Measurements from ENCODE around the gene MGAT4B. TPM values are rescaled to one million over a fixed set of nuclear protein-coding genes. Genes with fewer than 3 reads are reported as not detected.
A peak's percentile ranks its signal among the peaks of the same experiment; 100 is the strongest.

Gene MGAT4B
- total RNA-seq, 2 experiments from 2014 or later = 57.7 to 59.9 TPM

DNA sequence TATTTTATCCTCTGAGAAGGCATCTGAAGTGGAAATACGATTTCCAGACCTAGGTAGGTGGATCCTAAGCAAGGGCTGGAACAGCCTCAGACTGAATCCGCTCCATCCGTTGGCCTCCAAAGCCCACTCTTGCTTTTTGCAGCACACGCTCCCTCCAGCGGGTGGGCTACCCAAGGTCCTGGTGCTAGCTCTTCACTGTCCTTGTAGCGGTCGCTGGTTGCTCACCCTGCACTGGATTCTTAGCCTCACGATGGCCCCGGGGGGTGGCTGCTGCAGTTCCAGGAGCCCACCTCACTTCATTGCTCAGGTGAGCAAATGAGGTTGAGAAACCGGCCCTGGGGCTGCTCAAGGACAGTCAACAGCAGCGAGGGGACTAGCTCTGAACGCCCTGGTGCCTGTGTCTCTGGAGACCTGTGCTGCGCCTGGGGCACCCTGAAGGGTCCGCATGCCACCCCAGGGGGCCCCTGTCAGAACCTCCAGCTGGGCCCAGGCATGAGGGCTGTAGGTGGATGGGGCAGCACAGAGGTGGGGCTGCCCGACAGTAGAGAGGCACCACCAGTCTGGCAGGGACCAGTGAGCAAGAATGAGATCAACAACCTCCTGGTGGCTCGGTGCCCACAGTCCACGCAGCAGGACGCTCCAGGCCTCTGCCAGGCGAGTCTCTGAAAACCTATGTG lies 4.3 kb downstream of the MGAT4B start:
- Mint-ChIP-seq H3K27ac (no peak overlapping the region), H3K4me3 (no peak overlapping the region), H3K4me1 (ENCODE audit: low read depth) (peaks cover 35% of the 10 kb centered on the region), H3K9me3 (no peaks in the 10 kb centered on the region), H3K27me3 (ENCODE audit: low read depth) (no peaks in the 10 kb centered on the region), H3K36me3 (ENCODE audit: low read depth) (peaks cover 6% of the 10 kb centered on the region)
- CTCF ChIA-PET = interaction anchor here (0.5 to 2.2 kb wide), 26 partner anchors 9 to 290 kb away, joined by 3 to 11 read pairs (median 5); partner anchors contain the start of genes LTC4S and SQSTM1
- intact Hi-C loops (cut with micrococcal nuclease) = loop anchor here (1.0 to 2.0 kb wide), 3 partner anchors 34 to 288 kb away; no protein-coding TSS in a partner anchor
- DNase-seq = no peak

- peaks cover 6% of the 10 kb centered on the region for H3K36me3 Mint-ChIP-seq (ENCODE audit: low read depth)
- no peaks in the 10 kb centered on the region for H3K27me3 Mint-ChIP-seq (ENCODE audit: low read depth)
- no peak overlapping the region for H3K27ac Mint-ChIP-seq
- intact Hi-C loops (cut with micrococcal nuclease) = loop anchor here (1.0 to 2.0 kb wide), 3 partner anchors 35 to 289 kb away; no protein-coding TSS in a partner anchor
- peaks cover 38% of the 10 kb centered on the region for H3K4me1 Mint-ChIP-seq (ENCODE audit: low read depth)
- CTCF ChIA-PET = interaction anchor here (0.7 to 2.2 kb wide), 25 partner anchors 9 to 290 kb away, joined by 3 to 11 read pairs (median 5); partner anchors contain the start of genes LTC4S and SQSTM1
- peak; percentile 92 for DNase-seq
- H3K9me3 Mint-ChIP-seq = no peaks in the 10 kb centered on the region
- H3K4me3 Mint-ChIP-seq = no peak overlapping the region
These were observed 5.1 kb downstream of the MGAT4B start for GRCh38 chr5:179801304-179802206.

GRCh38 chr5:179800696-179801201 lies 5.9 kb downstream of the MGAT4B start:
- H3K4me3 Mint-ChIP-seq = no peak overlapping the region
- H3K4me1 Mint-ChIP-seq (ENCODE audit: low read depth) = peaks cover 38% of the 10 kb centered on the region
- no peak for DNase-seq
- CTCF ChIA-PET = interaction anchor here (1.7 to 2.2 kb wide), 3 partner anchors 8 to 20 kb away, joined by 5 to 11 read pairs (median 7); partner anchors contain the start of genes LTC4S and SQSTM1
- H3K9me3 Mint-ChIP-seq = no peaks in the 10 kb centered on the region
- H3K27ac Mint-ChIP-seq = no peak overlapping the region
- H3K36me3 Mint-ChIP-seq (ENCODE audit: low read depth) = peaks cover 6% of the 10 kb centered on the region
- no peaks in the 10 kb centered on the region for H3K27me3 Mint-ChIP-seq (ENCODE audit: low read depth)
- intact Hi-C loops (cut with micrococcal nuclease) = no loop called here

- DNase-seq = no peak
- CTCF ChIA-PET = no interaction called here
- Mint-ChIP-seq H3K4me1 (ENCODE audit: low read depth) (peaks cover 35% of the 10 kb centered on the region), H3K4me3 (no peak overlapping the region), H3K36me3 (ENCODE audit: low read depth) (peaks cover 6% of the 10 kb centered on the region), H3K9me3 (no peaks in the 10 kb centered on the region), H3K27ac (no peak overlapping the region), H3K27me3 (ENCODE audit: low read depth) (no peaks in the 10 kb centered on the region)
- intact Hi-C loops (cut with micrococcal nuclease) = no loop called here
These were observed 6.5 kb downstream of the MGAT4B start for GRCh38 chr5:179800071-179800695.

DNA sequence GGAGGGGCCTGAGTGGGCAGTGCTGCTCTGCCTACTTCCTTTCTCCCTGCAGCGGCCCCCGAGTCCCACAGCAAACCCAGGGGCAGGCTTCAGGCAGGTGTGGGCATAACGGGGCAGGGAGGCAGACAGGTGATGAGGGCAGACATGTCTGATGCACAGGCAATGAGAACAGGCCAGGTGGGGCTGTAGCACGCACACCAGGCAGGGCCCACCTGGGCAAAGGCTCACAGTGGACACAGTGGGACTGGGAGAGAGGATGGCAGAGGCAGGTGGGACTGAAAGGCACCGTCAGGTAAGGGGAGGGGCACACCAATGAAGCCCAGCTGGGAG lies 7.1 kb downstream of the MGAT4B start:
- Mint-ChIP-seq H3K4me3 (no peak overlapping the region), H3K36me3 (ENCODE audit: low read depth) (peaks cover 6% of the 10 kb centered on the region), H3K27me3 (ENCODE audit: low read depth) (no peaks in the 10 kb centered on the region), H3K4me1 (ENCODE audit: low read depth) (peaks cover 33% of the 10 kb centered on the region), H3K27ac (no peak overlapping the region), H3K9me3 (no peaks in the 10 kb centered on the region)
- CTCF ChIA-PET = no interaction called here
- no peak for DNase-seq
- intact Hi-C loops (cut with micrococcal nuclease) = no loop called here

GRCh38 chr5:179798771-179799643 lies 7.7 kb downstream of the MGAT4B start:
- CTCF ChIA-PET = no interaction called here
- intact Hi-C loops (cut with micrococcal nuclease) = no loop called here
- Mint-ChIP-seq H3K4me3 (no peak overlapping the region), H3K9me3 (no peaks in the 10 kb centered on the region), H3K27me3 (ENCODE audit: low read depth) (no peaks in the 10 kb centered on the region), H3K27ac (no peak overlapping the region), H3K36me3 (ENCODE audit: low read depth) (peaks cover 6% of the 10 kb centered on the region), H3K4me1 (ENCODE audit: low read depth) (peaks cover 33% of the 10 kb centered on the region)
- no peak for DNase-seq

DNA sequence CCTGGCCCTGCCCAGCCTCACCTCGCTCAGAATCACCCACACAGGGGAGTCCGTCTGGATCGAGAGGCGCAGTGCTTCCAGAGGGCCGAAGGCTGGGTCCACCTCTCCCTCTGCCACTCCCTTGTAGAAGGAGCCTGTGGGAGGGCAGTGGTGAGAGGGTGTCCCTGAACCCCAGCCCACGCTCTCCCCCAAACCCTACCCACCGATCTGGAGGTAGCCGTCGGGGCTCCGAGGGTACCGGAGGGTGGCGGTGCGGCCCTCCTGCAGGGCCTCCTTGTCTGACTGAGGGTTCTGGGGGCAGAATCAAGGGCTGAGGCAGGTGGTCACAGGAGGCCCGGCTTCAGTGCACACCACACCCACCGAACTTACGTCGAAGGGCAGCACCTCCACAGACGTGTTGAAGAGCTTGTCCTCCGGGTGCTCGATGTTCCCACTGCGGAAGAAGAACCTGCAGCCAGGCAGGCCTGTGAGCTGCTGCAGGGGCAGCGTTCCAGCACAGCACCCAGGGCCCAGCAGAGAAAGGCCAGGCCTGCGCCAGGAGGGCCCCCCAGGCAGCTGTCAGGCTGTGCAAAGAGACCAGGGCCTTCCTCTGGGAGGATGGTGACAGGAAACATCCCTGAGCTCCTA lies 8.4 kb downstream of the MGAT4B start:
- Mint-ChIP-seq H3K36me3 (ENCODE audit: low read depth) (peaks cover 6% of the 10 kb centered on the region), H3K9me3 (no peaks in the 10 kb centered on the region), H3K27ac (no peak overlapping the region), H3K4me3 (no peak overlapping the region), H3K4me1 (ENCODE audit: low read depth) (peaks cover 33% of the 10 kb centered on the region), H3K27me3 (ENCODE audit: low read depth) (no peaks in the 10 kb centered on the region)
- DNase-seq = no peak
- CTCF ChIA-PET = interaction anchor here (1.0 to 1.1 kb wide), 3 partner anchors 101 to 119 kb away, joined by 3 to 4 read pairs (median 4); no protein-coding TSS in a partner anchor
- intact Hi-C loops (cut with micrococcal nuclease) = no loop called here

GRCh38 chr5:179797741-179798140 lies 8.9 kb downstream of the MGAT4B start:
- no peak for DNase-seq
- H3K9me3 Mint-ChIP-seq = no peaks in the 10 kb centered on the region
- CTCF ChIA-PET = interaction anchor here (0.5 to 2.6 kb wide), 9 partner anchors 12 to 294 kb away, joined by 3 to 16 read pairs (median 3); no protein-coding TSS in a partner anchor
- peaks cover 32% of the 10 kb centered on the region for H3K4me1 Mint-ChIP-seq (ENCODE audit: low read depth)
- H3K27ac Mint-ChIP-seq = no peak overlapping the region
- no peaks in the 10 kb centered on the region for H3K27me3 Mint-ChIP-seq (ENCODE audit: low read depth)
- peaks cover 6% of the 10 kb centered on the region for H3K36me3 Mint-ChIP-seq (ENCODE audit: low read depth)
- H3K4me3 Mint-ChIP-seq = no peak overlapping the region
- intact Hi-C loops (cut with micrococcal nuclease) = loop anchor here (2.0 kb wide), 1 partner anchor 65 kb away; the partner anchor contains the start of gene MAML1

DNA sequence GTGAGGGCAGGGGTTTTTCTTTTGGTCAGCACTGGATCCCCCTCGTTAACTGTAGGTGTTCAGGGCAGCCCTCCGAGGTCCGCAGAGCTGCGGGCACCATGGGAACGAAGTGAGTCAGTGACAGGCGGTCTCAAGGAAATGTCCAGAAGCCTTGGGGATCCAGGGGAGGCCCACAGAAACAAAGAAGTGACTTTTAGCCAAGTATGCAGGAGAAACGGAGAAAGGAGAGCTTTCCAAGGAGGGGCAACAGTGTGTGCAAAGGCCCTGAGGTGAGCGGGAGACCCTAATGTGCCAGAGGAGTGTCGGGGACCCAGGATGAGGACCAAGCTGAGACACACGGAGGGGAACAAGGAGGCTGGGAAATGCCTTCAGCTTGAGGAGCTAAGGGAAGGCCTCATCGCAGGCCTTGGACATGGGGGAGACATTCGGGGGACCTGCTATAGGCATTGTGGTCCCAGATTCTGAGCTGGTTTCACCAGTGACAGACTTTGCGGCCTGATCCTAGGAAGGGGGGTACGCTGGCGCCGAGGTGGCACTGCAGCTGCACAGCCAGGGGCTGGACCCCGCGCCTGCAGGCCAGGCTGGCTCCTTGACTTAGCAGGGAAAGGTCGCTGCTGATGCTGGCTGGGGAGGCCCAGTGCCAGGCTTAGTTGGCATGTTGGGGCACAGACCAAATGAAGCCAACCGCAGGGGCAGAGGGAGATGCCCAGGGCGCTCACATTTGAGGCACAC lies 9.6 kb downstream of the MGAT4B start:
- CTCF ChIA-PET = interaction anchor here (0.5 to 2.6 kb wide), 13 partner anchors 11 to 294 kb away, joined by 3 to 16 read pairs (median 3); partner anchors contain the start of gene SQSTM1
- Mint-ChIP-seq H3K27me3 (ENCODE audit: low read depth) (no peaks in the 10 kb centered on the region), H3K27ac (no peak overlapping the region), H3K4me1 (ENCODE audit: low read depth) (peaks cover 27% of the 10 kb centered on the region), H3K36me3 (ENCODE audit: low read depth) (peaks cover 6% of the 10 kb centered on the region), H3K9me3 (no peaks in the 10 kb centered on the region), H3K4me3 (peak overlapping the region; percentile 59)
- intact Hi-C loops (cut with micrococcal nuclease) = loop anchor here (1.0 to 2.0 kb wide), 4 partner anchors 34 to 119 kb away; partner anchors contain the start of genes CANX and MAML1
- DNase-seq = no peak
